Lung (tissue), 12 donors: ENCODE data around the gene SPRED2. TPM values are rescaled to one million over a fixed set of nuclear protein-coding genes. Genes with fewer than 3 reads are reported as not detected.

ENCODE experiments used
- ATAC-seq: fragments of 200-7000 bp; cut with Tn5 transposase; one replicate; pipeline ENCODE4 v1.9.1; 2020; ENCODE audit warnings: moderate number of reproducible peaks; ENCODE audit not compliant: insufficient read depth, low FRiP score
- DNase-seq, 3 donors: peaks; one replicate each; pipeline ENCODE4 v3.0.0-alpha.2; 2013 to 2017
- H3K27ac ChIP-seq, 2 donors: one replicate each; pipeline ENCODE4 v1.5.1; 2013; ENCODE audit warnings: mild to moderate bottlenecking in 2 of 2, moderate library complexity in 2 of 2, control low read depth in 1 of 2, inconsistent platforms in 1 of 2, low read depth in 1 of 2, low read length in 1 of 2
- H3K27me3 ChIP-seq, 3 donors: one replicate each; pipeline ENCODE4 v1.5.1; 2013; ENCODE audit warnings: low read length in 2 of 3; ENCODE audit not compliant: control insufficient read depth in 3 of 3, insufficient read depth in 3 of 3
- H3K36me3 ChIP-seq, 4 donors: one replicate each; pipeline ENCODE4 v1.5.1; 2013; ENCODE audit warnings: low read length in 4 of 4, mild to moderate bottlenecking in 1 of 4, moderate library complexity in 1 of 4; ENCODE audit not compliant: control insufficient read depth in 4 of 4, insufficient read depth in 4 of 4
- H3K4me1 ChIP-seq, 5 donors: one replicate each; pipeline ENCODE4 v1.5.1; 2013; ENCODE audit warnings: low read length in 5 of 5, mild to moderate bottlenecking in 2 of 5, moderate library complexity in 1 of 5; ENCODE audit not compliant: control insufficient read depth in 5 of 5, insufficient read depth in 5 of 5
- H3K4me3 ChIP-seq: one replicate; pipeline ENCODE4 v1.5.1; 2013; ENCODE audit warnings: mild to moderate bottlenecking, control low read depth, moderate library complexity
- H3K9ac ChIP-seq, 2 donors: one replicate each; pipeline ENCODE4 v1.5.1; 2013; ENCODE audit warnings: low read length in 2 of 2, control low read depth in 1 of 2; ENCODE audit not compliant: insufficient read depth in 1 of 2
- H3K9me3 ChIP-seq, 4 donors: one replicate each; pipeline ENCODE4 v1.5.1; 2013; ENCODE audit warnings: low read length in 3 of 4, mild to moderate bottlenecking in 1 of 4, moderate library complexity in 1 of 4; ENCODE audit not compliant: control insufficient read depth in 4 of 4, insufficient read depth in 3 of 4
- CTCF ChIP-seq: IDR thresholded peaks from 2 replicates; pipeline ENCODE4 v1.5.1; 2012; ENCODE audit warnings: mild to moderate bottlenecking; ENCODE audit errors: control extremely low read depth, extremely low read depth
- WGBS, 2 donors: extraction: QIAGEN DNeasy Blood & Tissue Kit; methylation state at CpG; one replicate each; pipeline ENCODE4 v1.1.7; 2013; 5-methylcytosine and 5-hydroxymethylcytosine counted together
- polyA plus RNA-seq, 2 donors: library from polyadenylated mRNA; stranded (reverse); fragments of 200-250 nt; gene quantifications; one replicate each; pipeline ENCODE4 v1.2.1, GENCODE V29; 2013
- total RNA-seq, 2 donors: library from RNA; depleted of rRNA in 1 of 2; stranded (reverse); fragments of >200 nt in 1 of 2; gene quantifications; one replicate each; pipeline ENCODE4 v1.2.1, GENCODE V29; 2014 to 2021
- donor health status: control.
- donor health status: control.
- donor health status: Bipolar disorder and iron deficiency.
- donor health status: healthy.
- donor health status: DM: yes; HTN: yes; CAD: no.

Gene SPRED2
- total and polyA plus RNA-seq, 4 donors, result 11.7 to 36.4 (median 19.6) TPM

GRCh38 chr2:65456064-65456463 lies 23.7 kb upstream of the SPRED2 start:
- H3K36me3 ChIP-seq, result no peaks in the 10 kb centered on the region
- DNase-seq (no peak), ATAC-seq (no peak)
- no peak overlapping the region for H3K27ac ChIP-seq
- H3K27me3 ChIP-seq, result peaks cover 0 to 7% (median 0%) of the 10 kb centered on the region in 3 donors
- H3K9ac ChIP-seq, result no peak overlapping the region
- H3K4me3 ChIP-seq, result no peak overlapping the region
- no peaks in the 10 kb centered on the region for H3K4me1 ChIP-seq
- H3K9me3 ChIP-seq, result no peaks in the 10 kb centered on the region
- TF ChIP-seq CTCF, result no peak

- Histone ChIP-seq H3K9ac (no peak overlapping the region), H3K36me3 (no peaks in the 10 kb centered on the region), H3K4me3 (no peak overlapping the region), H3K9me3 (no peaks in the 10 kb centered on the region), H3K27ac (no peak overlapping the region), H3K4me1 (no peaks in the 10 kb centered on the region), H3K27me3 (peaks cover 0 to 7% (median 0%) of the 10 kb centered on the region in 3 donors)
- no peak for DNase-seq
- no peak for ATAC-seq
- 95 to 97% methylated on average over 1 of the region's 1 CpG for WGBS, 2 donors
- no peak for TF ChIP-seq CTCF
Observed at GRCh38 chr2:65453916-65454315, 21.5 kb upstream of the SPRED2 start.

GRCh38 chr2:65452150-65452895 lies 19.9 kb upstream of the SPRED2 start:
- peaks cover 0 to 4% (median 0%) of the 10 kb centered on the region in 3 donors for H3K27me3 ChIP-seq
- no peak for TF ChIP-seq CTCF
- no peaks in the 10 kb centered on the region for H3K4me1 ChIP-seq
- 73 to 75% methylated on average over 5 of the region's 5 CpGs for WGBS, 2 donors
- ATAC-seq, result no peak
- peaks cover 0 to 3% (median 0%) of the 10 kb centered on the region in 4 donors for H3K9me3 ChIP-seq
- no peak overlapping the region for H3K27ac ChIP-seq
- DNase-seq, result no peak
- H3K9ac ChIP-seq, result no peak overlapping the region
- no peak overlapping the region for H3K4me3 ChIP-seq
- no peaks in the 10 kb centered on the region for H3K36me3 ChIP-seq
